Suprapubic skin (tissue), 4 donors: ENCODE results near the gene TTC29.

ENCODE experiments used
- CTCF ChIP-seq, 2 donors: fragments of 200-600 bp in 1 of 2; fragments of 450-650 bp in 1 of 2; sonication (generic) in 1 of 2; IDR thresholded peaks; one replicate each; pipeline ENCODE4 v1.5.1; 2016 to 2019; ENCODE audit warnings: antibody characterized with exemption in 2 of 2, mild to moderate bottlenecking in 1 of 2, moderate library complexity in 1 of 2
- POLR2A ChIP-seq, 2 donors: fragments of 450-650 bp; IDR thresholded peaks; one replicate each; pipeline ENCODE4 v1.6.1; 2017; ENCODE audit warnings: antibody characterized with exemption in 2 of 2, mild to moderate bottlenecking in 2 of 2, moderate library complexity in 2 of 2
- POLR2AphosphoS5 ChIP-seq, 3 donors: sonication (generic); formaldehyde crosslinking; IDR thresholded peaks; one replicate each; pipeline ENCODE4 v1.6.1; 2017; ENCODE audit warnings: antibody characterized with exemption in 3 of 3

GRCh38 chr4:146844761-146845160 lies 100.9 kb downstream of the TTC29 start:
- TF ChIP-seq CTCF (IDR thresholded peaks at IDR 0.05) (no peak), POLR2A (IDR thresholded peaks at IDR 0.05) (no peak), POLR2AphosphoS5 (IDR thresholded peaks at IDR 0.05) (no peak)
